Heart left ventricle (tissue), 13 donors: ENCODE measurements around the gene DYNC2H1.

Experiments used
- POLR2A ChIP-seq, 2 donors: fragments of 450-650 bp; IDR thresholded peaks; one replicate each; pipeline ENCODE4 v1.6.1; 2017; ENCODE audit warnings: antibody characterized with exemption in 2 of 2, mild to moderate bottlenecking in 2 of 2, moderate library complexity in 2 of 2
- TF ChIP-seq, protein P1 (sequence below), 12 donors: fragments of 200-600 bp; sonication (generic) in 4 of 12; IDR thresholded peaks; one replicate each; pipeline versions ENCODE4 v1.5.0 to v1.8.0; 2018 to 2022; ENCODE audit warnings: antibody characterized with exemption in 12 of 12, mild to moderate bottlenecking in 5 of 12
- donor health status: ischemic (EF 13 %, LVEDD 7.1; RV severe dilation, severe dysfunction).
- donor health status: DM: no; HTN: yes; CAD: no.
- donor health status: DM: no; HTN: no; CAD: no.
- donor health status: ischemic (EF 25% LVEDD 6.9; RV normal size, moderate dysfunction).
- donor health status: ischemic (EF 25% LVEDD 5.7; RV mildly dilated, moderate dysfunction).
- donor health status: ischemic (EF 35%, LVEDD 5.7; RV mildly dilated, moderate dysfunction).
- donor health status: nonischemic (EF 11% LVEDD 7.7; RV severe dilation, severe dysfunction).
- donor health status: DM: yes; HTN: yes; CAD: no.
- donor health status: PGD.
- donor health status: ischemic (EF 29% LVEDD 5.4; RV normal size, mild dysfunction).
- donor health status: nonischemic (EF 23%, LVEDD 6.1; RV moderate dilation, normal function).

- TF ChIP-seq, protein P1, sequence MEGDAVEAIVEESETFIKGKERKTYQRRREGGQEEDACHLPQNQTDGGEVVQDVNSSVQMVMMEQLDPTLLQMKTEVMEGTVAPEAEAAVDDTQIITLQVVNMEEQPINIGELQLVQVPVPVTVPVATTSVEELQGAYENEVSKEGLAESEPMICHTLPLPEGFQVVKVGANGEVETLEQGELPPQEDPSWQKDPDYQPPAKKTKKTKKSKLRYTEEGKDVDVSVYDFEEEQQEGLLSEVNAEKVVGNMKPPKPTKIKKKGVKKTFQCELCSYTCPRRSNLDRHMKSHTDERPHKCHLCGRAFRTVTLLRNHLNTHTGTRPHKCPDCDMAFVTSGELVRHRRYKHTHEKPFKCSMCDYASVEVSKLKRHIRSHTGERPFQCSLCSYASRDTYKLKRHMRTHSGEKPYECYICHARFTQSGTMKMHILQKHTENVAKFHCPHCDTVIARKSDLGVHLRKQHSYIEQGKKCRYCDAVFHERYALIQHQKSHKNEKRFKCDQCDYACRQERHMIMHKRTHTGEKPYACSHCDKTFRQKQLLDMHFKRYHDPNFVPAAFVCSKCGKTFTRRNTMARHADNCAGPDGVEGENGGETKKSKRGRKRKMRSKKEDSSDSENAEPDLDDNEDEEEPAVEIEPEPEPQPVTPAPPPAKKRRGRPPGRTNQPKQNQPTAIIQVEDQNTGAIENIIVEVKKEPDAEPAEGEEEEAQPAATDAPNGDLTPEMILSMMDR (IDR thresholded peaks at IDR 0.05), result no peak
- no peak for TF ChIP-seq POLR2A (IDR thresholded peaks at IDR 0.05)
Measured at GRCh38 chr11:103091064-103091800, 18.0 kb upstream of the DYNC2H1 start.
